Measurements from ENCODE around the gene FXYD2.

GRCh38 chr11:117794772-117795629 lies 29.5 kb downstream of the FXYD2 start:
- TF ChIP-seq ZNF549 (CRISPR knock-in tag; IDR thresholded peaks at IDR 0.05) (no peak), CTCF (CRISPR knock-in tag; IDR thresholded peaks at IDR 0.05) (no peak), TBP (CRISPR knock-in tag; IDR thresholded peaks at IDR 0.05) (no peak), ZNF816 (CRISPR knock-in tag; IDR thresholded peaks at IDR 0.05; ENCODE audit: borderline replicate concordance) (no peak), BRCA1 (CRISPR knock-in tag; IDR thresholded peaks at IDR 0.05) (no peak), ISL2 (CRISPR knock-in tag; IDR thresholded peaks at IDR 0.05) (no peak), ZNF274 (CRISPR knock-in tag; IDR thresholded peaks at IDR 0.05) (no peak), POLR2A (IDR thresholded peaks at IDR 0.05; ENCODE audit: insufficient read depth in 1 of 2, low read depth in 2 of 2, low read length in 2 of 2) (no peak), KDM4B (CRISPR knock-in tag; IDR thresholded peaks at IDR 0.05) (no peak)

All from HepG2 (cell line).